ENCODE results near the gene NIPSNAP2.
"Not testable (repeated sequence)": the region's sequence is repeated elsewhere in the genome, so short reads cannot be mapped to it uniquely, and the experiment has no call there.

NIPSNAP2 gene

DNA sequence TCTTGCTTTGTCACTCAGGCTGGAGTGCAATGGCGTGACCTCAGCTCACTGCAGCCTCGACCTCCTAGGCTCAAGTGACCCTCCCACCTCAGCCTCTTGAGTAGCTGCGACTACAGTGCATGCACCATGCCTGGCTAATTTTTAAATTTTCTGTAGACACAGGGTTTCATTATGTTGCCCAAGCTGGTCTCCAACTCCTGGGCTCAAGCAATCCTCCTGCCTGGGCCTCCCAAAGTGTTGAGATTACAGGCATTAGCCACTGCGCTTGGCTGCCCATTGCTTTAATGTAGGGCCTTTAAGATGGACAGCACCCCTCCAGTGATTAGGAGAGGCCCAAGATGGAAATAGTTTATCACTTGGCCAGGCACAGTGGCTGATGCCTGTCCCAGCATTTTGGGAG, 39.4 kb downstream of the NIPSNAP2 start:
- no peak for DNase-seq (ENCODE audit: low read depth)
- no peak for TF ChIP-seq CTCF (IDR thresholded peaks at IDR 0.05; ENCODE audit: low read depth, low read length, missing control alignments)
- in situ Hi-C loops (cut with HindIII; ENCODE audit: low sequenced_read_pairs) = no loop called here
- H3K4me3 ChIP-seq (ENCODE audit: low read depth, low read length) = no peak overlapping the region

DNA sequence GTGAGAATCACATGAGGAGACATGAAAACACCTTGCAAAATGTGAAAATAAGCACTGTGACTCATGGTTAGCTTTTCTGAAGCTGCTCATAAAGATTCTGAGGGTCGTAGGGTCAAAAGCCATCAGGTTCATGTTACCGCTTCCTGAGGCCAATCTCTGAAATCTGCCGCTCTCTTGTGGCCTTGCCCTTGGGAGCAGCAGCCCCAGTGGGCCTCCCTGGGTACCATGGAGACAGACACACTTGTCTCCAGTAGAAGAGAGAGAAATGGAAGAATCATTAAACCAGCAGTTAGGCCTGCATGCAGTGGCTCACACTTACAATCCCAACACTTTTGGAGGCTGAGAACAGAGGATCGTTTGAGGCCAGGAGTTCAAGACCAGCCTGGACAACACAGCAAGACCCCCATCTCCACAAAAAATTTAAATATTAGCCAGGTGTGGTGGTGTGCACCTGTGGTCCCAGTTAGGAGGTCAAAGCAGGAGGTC, 42.8 kb downstream of the NIPSNAP2 start:
- TF ChIP-seq CTCF (IDR thresholded peaks at IDR 0.05; ENCODE audit: low read depth, low read length, missing control alignments) = no peak
- DNase-seq (ENCODE audit: low read depth) = no peak
- in situ Hi-C loops (cut with HindIII; ENCODE audit: low sequenced_read_pairs) = no loop called here
- no peak overlapping the region for H3K4me3 ChIP-seq (ENCODE audit: low read depth, low read length)

GRCh38 chr7:56007891-56008290, 43.5 kb downstream of the NIPSNAP2 start:
- DNase-seq (ENCODE audit: low read depth) = no peak
- in situ Hi-C loops (cut with HindIII; ENCODE audit: low sequenced_read_pairs) = no loop called here
- no peak for TF ChIP-seq CTCF (IDR thresholded peaks at IDR 0.05; ENCODE audit: low read depth, low read length, missing control alignments)
- H3K4me3 ChIP-seq (ENCODE audit: low read depth, low read length) = no peak overlapping the region

- TF ChIP-seq CTCF (IDR thresholded peaks at IDR 0.05; ENCODE audit: low read depth, low read length, missing control alignments) = no peak
- in situ Hi-C loops (cut with HindIII; ENCODE audit: low sequenced_read_pairs) = no loop called here
- no peak overlapping the region for H3K4me3 ChIP-seq (ENCODE audit: low read depth, low read length)
- DNase-seq (ENCODE audit: low read depth) = peak; percentile 38
Measured at GRCh38 chr7:56009695-56010094, 45.3 kb downstream of the NIPSNAP2 start.

- in situ Hi-C loops (cut with HindIII; ENCODE audit: low sequenced_read_pairs); H3K4me3 ChIP-seq (ENCODE audit: low read depth, low read length); DNase-seq (ENCODE audit: low read depth): not testable (repeated sequence)
Measured at GRCh38 chr7:56017015-56017414, 52.6 kb downstream of the NIPSNAP2 start.

- in situ Hi-C loops (cut with HindIII; ENCODE audit: low sequenced_read_pairs) = no loop called here
- no peak for TF ChIP-seq CTCF (IDR thresholded peaks at IDR 0.05; ENCODE audit: low read depth, low read length, missing control alignments)
- no peak for DNase-seq (ENCODE audit: low read depth)
- H3K4me3 ChIP-seq (ENCODE audit: low read depth, low read length) = no peak overlapping the region
Measured at GRCh38 chr7:56019501-56019900, 55.1 kb downstream of the NIPSNAP2 start.

DNA sequence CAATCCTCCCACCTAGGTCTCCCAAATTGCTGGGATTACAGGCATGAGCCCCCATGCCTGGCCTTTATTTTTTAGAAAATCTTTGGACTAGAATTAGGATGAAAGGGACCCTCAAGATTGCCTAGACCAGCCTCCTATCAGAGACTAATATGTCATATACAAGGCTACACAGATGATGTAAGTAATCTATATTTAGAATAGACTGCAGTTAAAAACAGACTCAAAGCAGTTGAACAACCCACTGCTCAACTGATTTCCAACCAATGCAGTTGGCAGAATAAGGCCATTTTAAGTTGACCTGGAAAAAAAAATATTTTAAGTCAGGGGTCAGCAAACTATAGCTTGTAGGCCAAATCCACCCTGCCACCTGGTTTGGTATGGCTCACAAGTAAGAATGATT, 59.1 kb downstream of the NIPSNAP2 start:
- H3K4me3 ChIP-seq (ENCODE audit: low read depth, low read length) = no peak overlapping the region
- TF ChIP-seq CTCF (IDR thresholded peaks at IDR 0.05; ENCODE audit: low read depth, low read length, missing control alignments) = no peak
- in situ Hi-C loops (cut with HindIII; ENCODE audit: low sequenced_read_pairs) = no loop called here
- no peak for DNase-seq (ENCODE audit: low read depth)
